GM21576 (cell line): ENCODE data around the gene GPRASP2.
"Not testable (repeated sequence)": the region's sequence is repeated elsewhere in the genome, so short reads cannot be mapped to it uniquely, and the experiment has no call there.

ENCODE experiments used
- ATAC-seq: cut with Tn5 transposase; IDR thresholded peaks from one replicate; pipeline ENCODE4 v1.9.1; 2021; ENCODE audit warnings: mild to moderate bottlenecking, moderate library complexity; ENCODE audit not compliant: unreplicated experiment

GPRASP2 gene

GRCh38 chrX:102712216-102712966 is at the start of gene GPRASP2:
GPRASP2 (plus strand) TSS chrX:102712448; CDS start chrX:102714870, 2,422 bp downstream.
- no peak for ATAC-seq

GRCh38 chrX:102663820-102664219 is 48.4 kb upstream of the GPRASP2 start:
- ATAC-seq = not testable (repeated sequence)

- ATAC-seq = not testable (repeated sequence)
Measured at GRCh38 chrX:102667034-102667433, 45.2 kb upstream of the GPRASP2 start.

- no peak for ATAC-seq
Measured at GRCh38 chrX:102669526-102669925, 42.7 kb upstream of the GPRASP2 start.

GRCh38 chrX:102672856-102673255 is 39.4 kb upstream of the GPRASP2 start:
- no peak for ATAC-seq

GRCh38 chrX:102677479-102677878 is 34.8 kb upstream of the GPRASP2 start:
- ATAC-seq = not testable (repeated sequence)

- no peak for ATAC-seq
Measured at GRCh38 chrX:102684772-102685520, 27.3 kb upstream of the GPRASP2 start.

- no peak for ATAC-seq
Measured at GRCh38 chrX:102694749-102695148, 17.5 kb upstream of the GPRASP2 start.

GRCh38 chrX:102696306-102696705 is 15.9 kb upstream of the GPRASP2 start:
- no peak for ATAC-seq

GRCh38 chrX:102697494-102697893 is 14.8 kb upstream of the GPRASP2 start:
- ATAC-seq = no peak

- ATAC-seq = no peak
Measured at GRCh38 chrX:102708900-102709299, 3.3 kb upstream of the GPRASP2 start.

- ATAC-seq = no peak
Measured at GRCh38 chrX:102711872-102712215, 404 bp upstream of the GPRASP2 start.

- ATAC-seq = no peak
Measured at GRCh38 chrX:102712981-102713625, 855 bp downstream of the GPRASP2 start.

- no peak for ATAC-seq
Measured at GRCh38 chrX:102714994-102715393, 2.7 kb downstream of the GPRASP2 start.

- no peak for ATAC-seq
Measured at GRCh38 chrX:102715967-102716366, 3.7 kb downstream of the GPRASP2 start.

GRCh38 chrX:102720237-102721168 is 8.3 kb downstream of the GPRASP2 start, which contains the start of gene GPRASP3:
GPRASP3 (plus strand) TSS chrX:102720743; CDS start chrX:102748996, 28,253 bp downstream.
- ATAC-seq = peak; percentile 90

- not testable (repeated sequence) for ATAC-seq
Measured at GRCh38 chrX:102721169-102721506, 8.9 kb downstream of the GPRASP2 start.

- no peak for ATAC-seq
Measured at GRCh38 chrX:102723456-102723855, 11.2 kb downstream of the GPRASP2 start.

GRCh38 chrX:102727761-102728160 is 15.5 kb downstream of the GPRASP2 start:
- ATAC-seq = no peak

- ATAC-seq = no peak
Measured at GRCh38 chrX:102728646-102729045, 16.4 kb downstream of the GPRASP2 start.

GRCh38 chrX:102739657-102740056 is 27.4 kb downstream of the GPRASP2 start:
- ATAC-seq = no peak
